HepG2 (cell line): ENCODE data around the gene DHX58. TPM values are rescaled to one million over a fixed set of nuclear protein-coding genes. Genes with fewer than 3 reads are reported as not detected.

Source experiments
- ATAC-seq: fragments of 200-7000 bp; cut with Tn5 transposase; 3 replicates; pipeline ENCODE4 v1.9.1; 2020; ENCODE audit warnings: mild to moderate bottlenecking, moderate library complexity
- BruUV-seq: library from RNA; stranded (reverse); fragments of 400-500 nt; replicated peaks from 2 replicates; lab custom pipeline; 2021; lab: Mats Ljungman, UMichigan
- CTCF ChIA-PET: fragments of 300-600 bp; formaldehyde crosslinking; extraction: SDS; loops from one replicate; lab custom pipeline; 2021; ENCODE audit warnings: low total read pairs, inconsistent platforms, low intra/inter-chr PET ratio; lab: Yijun Ruan, JAX
- POLR2A ChIA-PET: fragments of 350-600 bp; sonication (Branson Sonifier 250); formaldehyde crosslinking; loops from one replicate; lab custom pipeline; 2020; ENCODE audit warnings: antibody characterized with exemption, inconsistent platforms; lab: Yijun Ruan, JAX
- DNase-seq: peaks from one replicate; pipeline ENCODE4 v3.0.0-alpha.2; 2015; ENCODE audit warnings: low spot score
- FAIRE-seq: peaks from 3 replicates; lab custom pipeline; 2011; peaks lifted over from hg19 to GRCh38; lab: Jason Lieb, UNC
- H2AFZ ChIP-seq: one replicate; pipeline ENCODE4 v1.6.1; 2011; ENCODE audit warnings: low read length, inconsistent platforms
- H3K27ac ChIP-seq: fragments of 300-600 bp; 3 replicates; pipeline ENCODE4 v1.8.0; 2011; ENCODE audit warnings: mixed run types, mild to moderate bottlenecking, mixed read lengths, low read length, inconsistent platforms; ENCODE audit not compliant: insufficient read depth; ENCODE audit errors: extremely low read length
- H3K27me3 ChIP-seq, 2 experiments: fragments of 200-600 bp in 1 of 2; 2 replicates in 1 of 2; 3 replicates in 1 of 2; pipeline versions ENCODE4 v1.6.0 to v1.8.0; 2011; ENCODE audit warnings: low read length in 2 of 2, mild to moderate bottlenecking in 2 of 2, moderate library complexity in 2 of 2, inconsistent platforms in 1 of 2; ENCODE audit not compliant: insufficient read depth in 2 of 2, control insufficient read depth in 1 of 2
- H3K36me3 ChIP-seq, 2 experiments: fragments of 200-600 bp in 1 of 2; replicated peaks in 1 of 2; 2 replicates in 1 of 2; 3 replicates in 1 of 2; pipeline versions ENCODE4 v1.5.1 to v1.8.0; 2011; ENCODE audit warnings: low read length in 2 of 2, inconsistent platforms in 1 of 2; ENCODE audit not compliant: insufficient read depth in 2 of 2, control insufficient read depth in 1 of 2
- H3K4me1 ChIP-seq: 2 replicates; pipeline ENCODE4 v1.5.1; 2012; ENCODE audit warnings: low read length, inconsistent platforms; ENCODE audit not compliant: insufficient read depth
- H3K4me2 ChIP-seq: 2 replicates; pipeline ENCODE4 v1.6.0; 2011; ENCODE audit warnings: low read depth, low read length, inconsistent platforms
- H3K4me3 ChIP-seq, 3 experiments: fragments of 200-600 bp in 1 of 3; sonication (generic), shearing (Covaris generic) in 1 of 3; replicated peaks in 1 of 3; 2 replicates each; pipeline ENCODE4 v1.5.1; 2011 to 2016; ENCODE audit warnings: low read length in 3 of 3, inconsistent platforms in 2 of 3, low read depth in 2 of 3, mild to moderate bottlenecking in 2 of 3, control low read depth in 1 of 3, mixed read lengths in 1 of 3; ENCODE audit not compliant: insufficient read depth in 1 of 3
- H3K79me2 ChIP-seq: one replicate; pipeline ENCODE4 v1.6.1; 2011; ENCODE audit warnings: low read length, inconsistent platforms; ENCODE audit not compliant: insufficient read depth
- H3K9ac ChIP-seq: 2 replicates; pipeline ENCODE4 v1.6.0; 2011; ENCODE audit warnings: mild to moderate bottlenecking, low read depth, low read length, inconsistent platforms; ENCODE audit not compliant: insufficient read depth
- H3K9me3 ChIP-seq: 2 replicates; pipeline ENCODE4 v1.5.1; 2012; ENCODE audit warnings: mild to moderate bottlenecking, low read length
- H4K20me1 ChIP-seq: 2 replicates; pipeline ENCODE4 v1.6.0; 2011; ENCODE audit warnings: inconsistent platforms, mild to moderate bottlenecking, low read length, moderate library complexity; ENCODE audit not compliant: insufficient read depth
- BRF2 ChIP-seq: sonication (generic); formaldehyde crosslinking; IDR thresholded peaks from 2 replicates; pipeline ENCODE4 v1.8.1; 2022; ENCODE audit warnings: mild to moderate bottlenecking, missing genetic modification reagents
- NFE2L1 ChIP-seq: sonication (generic); formaldehyde crosslinking; IDR thresholded peaks from 2 replicates; pipeline ENCODE4 v1.4.0; 2020; ENCODE audit warnings: missing genetic modification reagents, mild to moderate bottlenecking, borderline replicate concordance
- NFRKB ChIP-seq: fragments of 450-650 bp; IDR thresholded peaks from 2 replicates; pipeline ENCODE4 v1.6.1; 2017
- REXO4 ChIP-seq: sonication (generic); formaldehyde crosslinking; IDR thresholded peaks from 2 replicates; pipeline ENCODE4 v1.8.0; 2022; ENCODE audit warnings: missing genetic modification reagents, mild to moderate bottlenecking, borderline replicate concordance
- SOX5 ChIP-seq: IDR thresholded peaks from 2 replicates; pipeline ENCODE4 v1.6.1; 2016; ENCODE audit warnings: borderline replicate concordance
- TFDP1 ChIP-seq: IDR thresholded peaks from 2 replicates; pipeline ENCODE4 v1.6.1; 2016; ENCODE audit warnings: missing compliant biosample characterization, missing genetic modification reagents, borderline replicate concordance
- TOPORS ChIP-seq: sonication (generic); formaldehyde crosslinking; IDR thresholded peaks from 2 replicates; pipeline ENCODE4 v1.8.0; 2023; ENCODE audit warnings: mild to moderate bottlenecking, missing genetic modification reagents
- ZNF160 ChIP-seq: sonication (generic); formaldehyde crosslinking; IDR thresholded peaks from 2 replicates; pipeline ENCODE4 v1.8.0; 2022; ENCODE audit warnings: mild to moderate bottlenecking, inconsistent platforms, missing genetic modification reagents
- ZNF260 ChIP-seq: sonication (generic); formaldehyde crosslinking; IDR thresholded peaks from 2 replicates; pipeline ENCODE4 v1.4.0; 2020; ENCODE audit warnings: missing genetic modification reagents, low read depth, mild to moderate bottlenecking, borderline replicate concordance
- ZNF558 ChIP-seq: sonication (generic); formaldehyde crosslinking; IDR thresholded peaks from 2 replicates; pipeline ENCODE4 v1.9.0; 2022; ENCODE audit warnings: mild to moderate bottlenecking, missing genetic modification reagents, borderline replicate concordance
- WGBS: methylation state at CpG from one replicate; pipeline ENCODE4 v1.1.6; 2017; ENCODE audit warnings: low lambda C conversion rate; 5-methylcytosine and 5-hydroxymethylcytosine counted together
- in situ Hi-C: cut with HindIII; loops from 2 replicates; pipeline ENCODE4 v1.10.0; 2017; ENCODE audit warnings: low pct_unique_long_range_greater_than_20kb; ENCODE audit not compliant: extremely low pct_ligation_motif_present
- intact Hi-C: fragments of 100-400 bp; cut with micrococcal nuclease; formaldehyde crosslinking; loops from one replicate; pipeline ENCODE4 v1.10.0; 2022; ENCODE audit not compliant: unreplicated experiment
- polyA plus RNA-seq, 8 experiments: library from polyadenylated mRNA; depleted of rRNA in 3 of 8; stranded (reverse) in 7 of 8; unstranded in 1 of 8; fragments of >200 nt; fragmentation: Illumina TruSeq in 4 of 8; extraction: Trizol in 4 of 8; gene quantifications; 2 replicates each; pipeline versions ENCODE4 v1.2.1 to v1.2.3, GENCODE V29; 2011 to 2016; ENCODE audit warnings: low read depth in 4 of 8, missing spikeins in 1 of 8, mixed read lengths in 1 of 8; ENCODE audit not compliant: insufficient read depth in 1 of 8
- total RNA-seq, 5 experiments: library from RNA; depleted of rRNA; stranded (reverse); fragments of >200 nt; fragmentation: Illumina TruSeq; extraction: Trizol; gene quantifications; 2 replicates each; pipeline ENCODE4 v1.2.3, GENCODE V29; 2016; ENCODE audit warnings: low read depth in 1 of 5

The DHX58 gene
- total and polyA plus RNA-seq, 2 of the 13 experiments (the other 11 are each of a cell fraction or from before 2014, with no cell fraction given) = 6.7 to 7.8 TPM

GRCh38 chr17:42132941-42133340 lies 20.4 kb upstream of the DHX58 start:
- TF ChIP-seq NFE2L1 (CRISPR knock-in tag) = no peak
- no peak for TF ChIP-seq TOPORS
- no peak for TF ChIP-seq REXO4
- TF ChIP-seq ZNF558 (CRISPR knock-in tag) = no peak
- TF ChIP-seq SOX5 (CRISPR knock-in tag) = no peak
- no peak for TF ChIP-seq ZNF160 (CRISPR knock-in tag)
- TF ChIP-seq BRF2 (CRISPR knock-in tag) = no peak
- no peak for TF ChIP-seq TFDP1 (CRISPR knock-in tag)
- TF ChIP-seq ZNF260 = no peak
- TF ChIP-seq NFRKB = no peak
- no peak for DNase-seq
- peaks cover 48% of the 10 kb centered on the region for H3K4me1 ChIP-seq
- H3K27me3 ChIP-seq = no peaks in the 10 kb centered on the region
- no peaks in the 10 kb centered on the region for H3K9me3 ChIP-seq
- intact Hi-C loops = no loop called here
- peaks cover 30 to 66% of the 10 kb centered on the region in 2 experiments for H3K36me3 ChIP-seq
- no peak for ATAC-seq
- WGBS = 98% methylated on average over 3 of the region's 3 CpGs
- CTCF ChIA-PET = no interaction called here
- H3K79me2 ChIP-seq = peaks cover 55% of the 10 kb centered on the region
- peaks cover 3% of the 10 kb centered on the region for H4K20me1 ChIP-seq
- POLR2A ChIA-PET = interaction anchor here (1.1 to 1.4 kb wide), 2 partner anchors 12 to 20 kb away, joined by 5 to 7 read pairs; partner anchors contain the start of genes DHX58 and KAT2A
- no peak for FAIRE-seq
- no peak overlapping the region for H2AFZ ChIP-seq
- no peak overlapping the region for H3K9ac ChIP-seq
- no peak overlapping the region for H3K4me2 ChIP-seq
- no peak overlapping the region for H3K4me3 ChIP-seq
- BruUV-seq = no TSS peak
- in situ Hi-C loops = no loop called here
- H3K27ac ChIP-seq = no peak overlapping the region
